Activated T-cell treated with anti-CD3 and anti-CD28 coated beads, Interleukin-2, amount 50 U/mL, for 1 hour (primary cell): Measurements from ENCODE around the gene CNRIP1.
"Not testable (repeated sequence)": the region's sequence is repeated elsewhere in the genome, so short reads cannot be mapped to it uniquely, and the experiment has no call there.

Experiments used
- DNase-seq: peaks from one replicate; pipeline ENCODE4 v3.0.0-alpha.2; 2020

CNRIP1 gene, protein sequence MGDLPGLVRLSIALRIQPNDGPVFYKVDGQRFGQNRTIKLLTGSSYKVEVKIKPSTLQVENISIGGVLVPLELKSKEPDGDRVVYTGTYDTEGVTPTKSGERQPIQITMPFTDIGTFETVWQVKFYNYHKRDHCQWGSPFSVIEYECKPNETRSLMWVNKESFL

DNA sequence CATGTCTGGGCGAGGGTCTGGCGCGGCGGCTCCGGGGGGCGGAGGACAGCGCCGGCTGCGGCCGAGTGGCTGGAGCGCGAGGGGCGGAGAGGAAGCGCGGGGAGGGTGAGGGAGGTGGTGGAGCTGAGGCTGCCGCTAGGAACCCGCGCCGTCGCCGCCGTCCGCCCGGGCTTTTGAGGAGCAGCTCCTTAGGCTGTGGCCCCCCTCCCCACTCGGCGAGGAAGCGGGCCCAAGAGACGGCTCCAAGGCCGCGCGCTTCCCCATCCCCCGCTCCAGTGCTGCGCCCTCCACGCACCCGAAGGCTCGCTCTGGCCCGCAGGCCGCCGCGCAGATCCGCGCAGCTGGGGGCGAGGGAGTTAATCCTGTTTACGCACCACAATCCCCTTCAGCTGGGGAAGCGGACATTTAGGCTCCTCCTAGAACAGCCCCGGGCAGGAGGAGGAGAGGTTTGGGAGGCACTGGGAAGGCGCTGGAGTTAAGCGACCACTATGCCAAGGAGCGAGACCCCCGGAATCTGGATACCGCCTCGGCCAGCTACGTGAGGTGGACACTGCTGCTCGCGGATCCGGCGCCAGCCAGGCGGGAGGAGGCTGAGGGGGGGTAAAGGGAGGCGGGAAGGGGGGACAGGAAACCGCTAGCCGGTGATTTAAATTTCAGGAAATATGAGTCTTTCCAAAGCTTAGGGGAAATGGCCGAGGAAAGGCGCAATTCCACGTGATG is at the start of gene CNRIP1:
TSS of gene CNRIP1 (minus strand) at position 552 of the 720 bp plus-strand sequence. CDS start at position 3, 549 bp downstream.
- DNase-seq, result no peak

DNA sequence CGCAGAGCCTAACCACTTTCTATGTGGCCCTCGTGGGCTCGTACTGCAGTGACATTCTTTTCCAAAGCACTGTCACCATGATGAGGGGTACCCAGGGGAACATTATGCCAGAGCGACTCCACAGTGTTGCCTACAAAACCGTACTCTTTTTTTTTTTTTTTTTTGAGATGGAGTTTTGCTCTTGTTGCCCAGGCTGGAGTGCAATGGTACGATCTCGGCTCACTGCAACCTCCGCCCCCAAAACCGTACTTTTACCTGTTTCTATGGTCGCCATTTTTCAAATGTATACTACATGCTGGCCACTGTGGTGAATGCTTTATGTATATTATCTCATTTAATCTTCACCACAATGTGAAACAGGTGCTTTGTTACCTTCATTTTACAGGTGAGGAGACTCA is 49.6 kb upstream of the CNRIP1 start:
- DNase-seq, result no peak

DNA sequence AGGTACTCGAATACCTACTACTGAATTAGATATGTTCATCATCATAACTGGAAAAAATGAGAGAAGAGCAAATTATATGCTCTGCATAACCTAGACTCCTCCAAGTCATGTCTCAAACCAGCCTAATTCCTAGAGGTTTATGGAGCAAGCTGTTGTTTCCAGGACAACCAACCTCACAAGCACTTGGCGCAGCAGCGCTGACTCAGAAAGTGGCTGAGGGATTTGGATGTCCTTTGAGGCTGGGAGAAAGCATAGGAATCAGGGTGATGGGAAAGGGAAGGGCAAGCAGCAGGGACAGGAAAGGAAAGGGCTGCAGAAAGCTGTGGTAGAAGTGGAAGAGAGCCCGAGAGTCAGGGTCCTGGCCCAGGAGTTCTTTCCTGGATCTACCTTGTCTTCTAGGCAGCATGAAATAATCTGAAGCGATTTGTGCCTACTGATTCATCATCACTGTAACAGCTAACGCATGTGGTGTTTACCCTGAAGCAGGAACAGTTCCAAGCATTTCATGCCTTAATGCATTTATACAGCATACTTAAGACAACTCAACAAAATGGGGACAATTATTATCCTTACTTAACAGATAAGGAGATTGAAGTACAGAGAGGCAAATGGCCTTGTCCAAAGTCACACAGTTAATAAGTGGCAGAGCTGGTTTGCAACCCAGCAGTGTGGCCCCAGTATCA is 49.0 kb upstream of the CNRIP1 start:
- no peak for DNase-seq

DNA sequence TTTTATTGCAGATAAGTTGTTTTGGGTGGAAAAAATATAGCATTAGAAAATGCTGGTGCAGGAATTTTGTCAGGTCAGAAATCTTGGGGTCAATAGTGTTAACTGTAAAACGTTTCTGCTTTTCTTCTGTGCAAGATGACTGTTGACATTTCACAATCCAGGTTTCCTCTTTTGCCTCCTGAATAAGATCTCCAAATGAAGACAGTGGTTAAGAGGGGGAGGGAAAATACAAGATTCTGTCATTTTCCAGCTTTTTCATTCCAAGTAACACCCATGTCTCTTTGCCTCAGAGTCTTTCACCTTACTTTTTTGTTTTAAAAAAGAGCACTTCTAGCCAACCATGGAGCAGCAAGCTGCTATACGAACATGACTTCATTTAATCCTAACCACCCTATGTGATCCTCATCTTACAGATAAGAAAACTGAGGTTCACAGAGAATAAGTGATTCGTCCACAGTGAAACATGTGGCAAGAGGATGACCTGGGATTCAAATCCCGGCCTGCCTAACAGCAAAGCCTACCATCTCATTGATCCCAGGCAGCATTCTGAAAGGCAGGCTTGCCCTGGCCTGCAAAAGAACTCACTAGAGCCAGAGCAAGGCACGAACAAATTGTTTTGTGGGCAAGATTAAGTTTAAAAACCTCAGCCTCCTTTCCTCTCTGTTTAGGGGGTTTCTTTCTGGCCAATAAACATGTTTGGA is 48.4 kb upstream of the CNRIP1 start:
- DNase-seq, result no peak

DNA sequence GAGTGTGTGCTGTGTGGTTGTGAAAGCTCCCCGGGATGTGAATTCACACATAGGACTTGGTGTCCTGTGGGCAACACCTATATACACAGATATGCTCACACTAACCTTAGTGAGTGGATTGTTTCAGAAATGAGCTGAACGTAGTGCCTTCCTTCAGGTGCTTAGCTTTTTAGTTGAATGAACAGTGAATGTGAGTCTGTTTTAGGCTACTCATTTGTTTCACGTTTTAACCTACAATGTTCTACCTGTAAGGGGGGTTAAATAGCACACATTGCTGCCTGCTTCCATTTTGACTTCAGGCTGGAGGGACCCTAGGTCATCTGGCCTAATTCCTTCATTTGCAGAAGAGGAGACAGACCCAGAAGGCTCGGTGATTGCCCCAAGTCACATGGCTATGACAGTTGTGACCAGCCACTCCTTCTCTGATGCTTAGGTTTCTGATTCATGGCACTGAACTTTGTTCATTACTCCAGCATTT is 46.4 kb upstream of the CNRIP1 start:
- DNase-seq, result no peak

DNA sequence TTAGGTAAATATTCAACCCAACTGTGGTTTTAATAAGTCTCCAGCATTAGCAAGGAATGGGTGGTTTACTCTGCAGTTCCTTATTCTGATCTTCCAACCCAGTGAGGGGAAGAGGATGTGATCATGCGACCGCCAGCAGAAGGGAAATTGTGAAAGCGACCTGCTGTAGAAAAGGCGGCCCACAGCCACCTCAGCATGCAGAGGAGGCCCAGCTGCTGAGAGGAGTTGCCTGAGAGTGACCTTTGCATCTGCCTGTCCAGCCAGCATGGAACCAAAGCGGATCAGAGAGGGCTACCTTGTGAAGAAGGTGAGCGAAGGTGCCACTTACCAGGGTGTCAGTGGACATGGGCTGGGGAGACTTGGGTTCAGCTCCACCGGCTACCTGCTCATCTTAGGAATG is 45.3 kb upstream of the CNRIP1 start, which contains the start of gene PLEK:
TSS of gene PLEK (plus strand) at position 196 of the 400 bp plus-strand sequence. CDS start at position 266, 70 bp downstream.
- DNase-seq, result peak; percentile 24

DNA sequence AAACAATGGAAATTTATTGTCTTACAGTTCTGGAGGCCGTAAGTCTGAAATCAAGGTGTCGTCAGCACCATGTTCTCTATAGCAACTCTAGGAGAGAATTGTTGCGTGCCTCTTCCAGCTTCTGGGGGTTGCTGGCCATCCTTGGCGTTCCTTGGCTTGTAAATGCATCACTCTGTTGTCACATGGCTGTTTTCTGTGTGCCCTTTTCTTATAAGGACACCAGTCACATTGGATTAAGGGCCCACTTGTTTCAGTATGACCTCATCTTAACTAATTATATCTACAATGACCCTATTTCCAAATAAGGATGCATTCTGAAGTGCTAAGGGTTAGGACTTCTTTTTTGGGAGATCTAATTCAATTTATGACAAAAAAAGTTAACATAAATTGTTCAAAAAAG is 44.0 kb upstream of the CNRIP1 start:
- DNase-seq, result no peak

DNA sequence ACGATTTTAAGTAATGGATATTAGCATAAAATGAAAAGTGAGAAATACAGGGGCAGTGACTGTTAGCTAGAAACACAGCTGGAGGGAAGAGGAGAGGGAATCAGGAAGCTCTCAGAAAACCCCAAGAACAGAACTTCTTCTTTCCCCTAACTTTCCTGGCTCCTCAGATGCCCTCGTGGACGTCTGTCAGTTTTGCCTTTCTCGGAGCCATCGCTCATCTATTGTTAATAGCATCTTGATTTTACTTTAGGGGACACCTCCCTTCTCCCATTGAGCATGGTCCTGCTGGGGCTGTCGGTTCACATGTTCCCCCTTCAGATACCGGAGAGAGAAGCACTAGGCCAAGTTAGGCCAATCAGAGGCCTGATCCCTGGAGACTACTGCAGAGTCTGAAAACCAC is 43.0 kb upstream of the CNRIP1 start:
- DNase-seq, result no peak

DNA sequence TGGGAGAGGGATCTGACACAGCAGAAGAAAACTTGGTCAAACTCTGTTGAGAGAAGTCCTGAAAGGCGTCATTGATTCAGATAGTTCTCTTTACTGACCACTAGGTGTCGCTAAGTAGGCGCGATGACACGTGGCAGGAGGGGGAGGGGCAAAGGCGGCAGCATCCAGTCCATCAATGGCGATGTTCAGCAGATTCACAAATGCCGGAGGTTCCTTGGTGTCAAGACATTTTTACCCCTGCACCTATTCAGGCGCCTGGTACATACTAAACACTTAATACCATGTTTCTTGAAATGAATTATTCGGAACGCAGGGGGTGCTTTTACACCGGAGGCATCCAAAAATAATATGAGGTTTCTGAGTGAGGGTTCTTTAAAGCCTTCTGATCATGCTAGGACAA is 42.3 kb upstream of the CNRIP1 start:
- DNase-seq, result peak; percentile 74

DNA sequence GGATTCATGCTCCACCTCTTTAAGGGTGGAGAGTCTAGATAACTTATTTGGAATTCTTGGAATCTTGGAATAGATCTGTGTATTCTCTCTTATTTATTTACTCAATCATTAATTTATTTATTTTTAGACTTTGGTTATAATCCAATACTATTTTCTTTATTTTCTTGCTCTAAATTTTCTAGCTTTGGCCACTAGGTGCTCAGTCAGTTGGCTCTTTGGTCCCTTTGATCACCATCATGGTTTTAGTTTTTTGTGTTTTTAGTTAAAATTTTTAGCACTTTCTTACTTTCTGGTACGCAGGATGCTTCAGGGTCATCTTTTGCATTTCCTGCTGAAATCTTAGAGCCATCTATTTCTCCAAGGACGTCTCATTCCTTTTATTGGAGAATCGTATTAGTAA is 40.1 kb upstream of the CNRIP1 start:
- no peak for DNase-seq

DNA sequence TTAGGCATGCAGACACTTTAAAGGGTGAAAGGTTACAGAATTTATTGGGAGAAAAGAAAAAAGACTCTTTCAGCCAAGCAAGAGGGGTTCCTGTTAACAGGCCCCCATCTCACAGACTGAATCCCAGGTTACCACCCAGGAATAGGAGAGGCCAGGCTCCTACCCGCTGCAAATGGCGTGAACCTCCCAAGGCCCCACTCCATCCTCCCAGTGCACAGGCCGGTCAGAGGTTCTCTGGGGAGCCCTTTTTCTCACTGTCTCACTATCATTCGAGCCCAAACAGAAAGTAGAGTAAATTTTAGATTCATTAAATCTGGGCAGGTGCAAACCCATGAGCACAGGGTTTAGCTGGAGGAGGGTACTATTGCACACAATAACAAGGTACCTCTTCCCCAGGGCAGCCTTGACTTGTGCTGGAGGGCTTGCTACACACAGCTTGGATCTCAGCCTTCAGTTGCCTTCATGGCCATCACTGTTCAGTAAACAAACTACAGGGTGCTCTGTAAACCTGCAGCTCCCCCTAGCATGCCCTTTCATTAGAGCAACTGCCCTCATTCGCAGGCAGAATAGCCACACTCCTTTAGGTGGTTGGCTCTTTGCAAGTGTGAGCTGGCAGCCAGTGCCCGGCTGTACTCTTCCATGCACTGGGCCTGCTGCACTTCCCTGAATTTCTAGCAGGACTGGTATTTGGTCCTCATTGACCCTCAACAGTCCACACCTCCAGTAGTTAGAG is 38.0 kb upstream of the CNRIP1 start:
- DNase-seq, result no peak

DNA sequence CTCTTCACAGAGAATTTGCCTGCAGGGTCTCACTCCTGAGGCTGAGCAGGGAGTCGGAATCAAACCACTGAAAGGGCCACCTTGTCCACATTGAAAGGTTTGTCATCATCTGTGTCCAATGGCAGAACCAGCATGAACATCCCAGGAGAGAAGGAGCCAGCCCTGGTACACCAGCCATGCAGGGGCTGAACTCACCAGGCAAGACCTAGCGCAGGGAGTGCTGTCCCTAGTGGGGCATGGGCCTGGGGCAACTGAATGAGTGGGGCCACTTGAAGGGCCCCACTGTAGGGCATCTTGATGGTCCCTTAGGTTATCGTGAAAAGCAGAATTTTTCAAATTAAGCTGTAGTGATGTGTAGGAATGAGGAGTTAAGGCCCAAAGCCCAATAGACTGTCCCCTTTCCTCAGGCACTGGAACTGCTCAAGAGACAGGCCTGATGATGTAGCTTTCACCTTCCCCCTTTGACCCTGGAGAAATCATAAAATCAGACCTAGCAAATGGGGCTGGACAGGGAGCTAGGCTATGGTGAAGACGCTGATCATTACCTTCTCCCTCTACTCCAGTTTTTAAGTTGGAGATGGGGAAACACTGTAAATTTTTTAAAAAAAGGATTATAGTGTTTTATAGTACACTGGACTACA is 37.0 kb upstream of the CNRIP1 start:
- DNase-seq, result no peak

DNA sequence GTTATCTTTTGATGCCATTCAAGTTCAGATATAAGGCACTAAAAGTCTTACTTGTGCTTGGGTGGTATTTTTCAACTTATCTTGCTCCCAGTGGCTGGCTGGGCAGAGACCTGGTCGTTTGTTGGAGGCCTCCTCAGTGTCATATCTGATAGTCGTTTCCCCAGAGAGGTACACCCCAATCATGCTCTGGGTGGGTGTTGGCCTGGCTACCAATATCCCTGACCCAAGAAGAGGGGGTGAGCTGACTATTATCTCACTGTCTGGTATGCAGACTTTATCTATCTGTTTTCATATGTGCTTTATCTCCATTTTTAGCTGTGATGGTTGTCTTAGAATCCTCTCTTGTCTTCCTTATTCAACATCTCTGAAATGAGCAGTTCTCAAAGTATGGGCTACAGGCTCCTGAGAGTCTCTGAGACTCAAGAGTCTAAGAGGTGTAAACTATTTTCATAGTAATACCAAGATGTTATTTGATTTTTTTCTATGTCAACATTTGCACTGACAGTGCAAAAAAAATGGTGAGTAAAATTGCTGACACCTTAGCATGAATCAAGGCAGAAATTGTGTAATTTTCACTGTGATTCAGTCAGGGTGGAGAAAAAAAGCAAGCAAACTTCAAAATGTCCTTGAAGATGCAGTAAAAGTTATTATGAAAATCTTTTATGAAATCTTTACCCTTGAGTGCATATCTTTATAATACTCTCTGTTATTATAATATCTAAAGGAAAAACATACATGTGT is 33.1 kb upstream of the CNRIP1 start:
- no peak for DNase-seq

DNA sequence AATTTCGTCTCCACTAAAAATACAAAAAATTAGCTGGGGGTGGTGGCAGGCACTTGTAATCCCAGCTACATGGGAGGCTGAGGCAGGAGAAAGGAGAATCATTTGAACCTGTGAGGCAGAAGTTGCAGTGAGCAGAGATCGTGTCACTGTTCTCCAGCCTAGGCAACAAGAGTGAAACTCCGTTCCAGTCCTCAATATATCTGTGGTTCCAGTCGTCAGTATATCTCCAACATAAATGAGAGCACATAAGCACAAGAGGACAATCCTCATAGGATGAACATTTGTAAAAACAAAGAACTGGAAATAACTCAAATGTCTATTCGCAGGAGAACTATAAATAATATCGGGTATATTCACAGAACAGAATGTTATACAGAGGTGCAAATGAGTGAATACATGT is 32.2 kb upstream of the CNRIP1 start:
- DNase-seq, result no peak

DNA sequence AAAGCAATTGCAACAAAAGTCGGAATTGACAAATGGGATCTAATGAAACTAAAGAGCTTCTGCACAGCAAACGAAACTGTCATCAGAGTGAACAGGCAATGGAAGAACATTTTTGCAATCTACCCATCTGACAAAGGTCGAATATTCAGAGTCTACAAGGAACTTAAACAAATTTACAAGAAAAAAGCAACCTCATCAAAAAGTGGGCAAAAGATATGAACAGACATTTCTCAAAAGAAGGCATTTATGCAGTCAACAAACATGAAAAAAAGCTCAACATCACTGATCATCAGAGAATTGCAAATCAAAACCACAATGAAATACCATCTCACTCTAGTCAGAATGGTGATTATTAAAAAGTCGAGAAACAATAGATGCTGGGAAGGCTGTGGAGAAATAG is 29.3 kb upstream of the CNRIP1 start:
- not testable (repeated sequence) for DNase-seq

DNA sequence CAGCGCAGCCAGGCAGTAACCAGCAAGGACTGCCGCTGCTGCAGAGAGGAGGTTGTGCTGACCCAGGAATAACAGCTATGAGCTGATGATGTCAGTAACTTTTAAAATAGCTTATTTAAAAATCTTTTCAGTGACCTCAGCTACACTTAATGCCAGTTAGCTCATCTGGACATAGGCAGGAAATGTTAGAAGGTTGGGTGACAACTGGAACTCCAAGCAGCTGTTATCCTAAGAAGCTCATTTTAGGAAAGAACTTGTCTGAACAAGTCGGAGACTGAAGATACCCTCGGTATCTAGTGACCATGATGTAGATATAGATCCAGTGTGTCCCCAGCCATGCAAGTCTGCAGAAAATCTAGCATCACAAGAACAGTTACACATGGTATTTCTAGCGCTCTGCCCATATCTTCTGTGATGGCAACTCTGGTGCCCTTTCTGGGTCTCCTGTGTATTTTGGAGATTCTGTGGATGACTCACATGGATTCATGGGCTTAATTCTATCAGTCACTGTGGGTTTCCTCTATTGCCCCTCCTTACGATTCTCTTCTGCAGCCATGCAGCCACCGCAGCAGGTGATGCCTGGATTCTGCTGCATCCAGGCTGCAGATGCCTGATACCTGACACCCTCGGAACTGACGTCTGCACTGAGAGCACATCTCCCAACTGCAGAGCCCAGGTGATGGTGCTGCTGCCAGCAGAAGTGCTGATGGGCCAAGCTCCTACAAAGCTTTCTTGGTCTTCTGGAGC is 25.6 kb upstream of the CNRIP1 start:
- no peak for DNase-seq

DNA sequence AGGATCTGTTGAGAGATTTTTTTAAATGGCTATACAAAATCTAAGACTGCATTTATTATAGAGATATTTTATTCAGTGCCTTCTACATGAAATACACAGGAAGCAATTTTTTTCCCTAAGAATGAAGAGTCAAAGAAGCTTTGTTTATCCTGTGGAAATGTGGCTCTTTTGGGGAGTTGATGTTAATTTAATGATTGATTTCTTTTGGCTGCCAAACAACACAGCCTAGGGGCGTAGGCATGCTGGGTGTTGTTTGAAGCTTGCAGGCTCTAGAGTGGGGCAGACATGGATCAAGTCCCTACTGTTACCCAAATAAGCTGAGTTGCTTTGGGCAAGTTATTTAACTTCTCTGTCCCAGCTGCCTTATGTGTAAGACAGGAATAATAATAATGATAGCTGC is 24.3 kb upstream of the CNRIP1 start:
- DNase-seq, result no peak

DNA sequence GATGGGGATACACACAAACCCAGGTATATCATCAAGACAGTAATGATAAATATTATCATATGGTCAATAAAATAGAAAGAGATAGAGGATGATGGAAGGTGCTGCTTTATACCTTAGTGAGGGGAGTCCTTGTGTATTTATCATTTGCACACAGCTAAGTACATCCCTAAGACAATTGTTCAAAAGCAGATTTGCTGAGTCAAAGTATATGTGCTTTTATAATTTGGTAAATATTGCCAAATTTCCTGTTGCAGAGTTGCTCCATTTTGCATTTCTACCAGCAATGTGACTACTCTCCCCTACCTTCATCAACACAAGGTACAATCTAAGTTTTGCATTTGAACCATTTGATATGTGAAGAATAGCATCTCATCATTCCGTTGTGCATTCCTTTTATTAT is 22.7 kb upstream of the CNRIP1 start:
- no peak for DNase-seq

DNA sequence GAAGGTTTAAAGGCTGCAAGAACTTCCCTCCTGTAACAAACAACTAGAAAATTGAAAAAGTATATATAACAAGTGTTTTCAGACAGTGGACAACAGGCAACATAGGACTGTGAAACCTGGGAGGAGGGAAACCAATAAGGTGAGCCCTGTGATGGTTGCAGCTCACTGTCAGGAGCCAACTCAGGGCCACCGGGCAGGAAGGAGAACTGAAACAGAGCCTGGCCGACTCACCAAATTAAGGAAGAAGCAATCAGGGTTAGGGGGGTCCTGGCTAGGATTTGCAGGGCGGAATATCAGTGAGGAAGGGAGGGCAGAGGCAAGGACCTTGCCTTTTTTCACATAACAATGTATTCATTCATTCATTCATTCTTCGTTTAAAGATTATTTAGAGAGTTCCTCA is 21.8 kb upstream of the CNRIP1 start:
- DNase-seq, result no peak

DNA sequence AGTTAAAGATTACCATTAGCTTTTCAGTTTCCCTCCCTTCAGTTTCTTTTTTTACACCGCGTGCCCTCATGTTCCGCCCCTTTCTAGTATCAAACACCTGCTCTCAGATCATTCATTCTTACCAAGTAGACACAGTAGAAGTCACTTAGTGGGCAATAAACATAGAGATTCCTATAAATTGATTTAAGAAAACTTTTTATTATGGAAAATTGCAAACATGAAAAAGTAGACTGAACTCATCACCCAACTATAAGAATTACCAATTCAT is 21.2 kb upstream of the CNRIP1 start:
- no peak for DNase-seq
